HepG2 (cell line): ENCODE measurements around the gene PRKACA. TPM values are rescaled to one million over a fixed set of nuclear protein-coding genes. Genes with fewer than 3 reads are reported as not detected.

Experiments
- BHLHE40 ChIP-seq: IDR thresholded peaks from 2 replicates; pipeline ENCODE4 v1.6.1; 2011; ENCODE audit warnings: low read length, improper control_type of control experiment
- FOXA1 ChIP-seq, 2 experiments: fragments of 450-650 bp in 1 of 2; sonication (generic) in 1 of 2; formaldehyde crosslinking in 1 of 2; IDR thresholded peaks; 2 replicates each; pipeline versions ENCODE4 v1.4.0 to v1.6.1; 2016 to 2020; ENCODE audit warnings: missing genetic modification reagents in 1 of 2
- IKZF4 ChIP-seq: sonication (generic); formaldehyde crosslinking; IDR thresholded peaks from 2 replicates; pipeline ENCODE4 v1.5.1; 2020; ENCODE audit warnings: borderline replicate concordance, mild to moderate bottlenecking, low read depth, missing genetic modification reagents; ENCODE audit errors: not compliant biosample characterization
- ISX ChIP-seq: sonication (generic); formaldehyde crosslinking; conservative IDR thresholded peaks from 2 replicates; pipeline ENCODE4 v1.5.0; 2020; ENCODE audit warnings: missing genetic modification reagents
- KLF11 ChIP-seq: IDR thresholded peaks from 2 replicates; pipeline ENCODE4 v1.6.1; 2016; ENCODE audit warnings: missing compliant biosample characterization
- KMT2B ChIP-seq: IDR thresholded peaks from 2 replicates; pipeline ENCODE4 v1.6.1; 2016; ENCODE audit warnings: missing genetic modification reagents, missing compliant biosample characterization
- MTA1 ChIP-seq: sonication (generic); formaldehyde crosslinking; IDR thresholded peaks from 2 replicates; pipeline ENCODE4 v1.4.0; 2020; ENCODE audit warnings: missing genetic modification reagents, mild to moderate bottlenecking, borderline replicate concordance
- NCOA2 ChIP-seq: sonication (generic); formaldehyde crosslinking; IDR thresholded peaks from 2 replicates; pipeline ENCODE4 v1.8.0; 2022; ENCODE audit warnings: inconsistent platforms
- RBFOX2 ChIP-seq: fragments of 200-400 bp; formaldehyde crosslinking; IDR thresholded peaks from 2 replicates; pipeline ENCODE4 v1.6.1; 2017; ENCODE audit warnings: low read depth, mild to moderate bottlenecking, low read length
- SIN3B ChIP-seq: fragments of 150-350 bp; IDR thresholded peaks from 2 replicates; pipeline ENCODE4 v1.6.1; 2014; ENCODE audit warnings: low read length
- SMC3 ChIP-seq: IDR thresholded peaks from 2 replicates; pipeline ENCODE4 v1.6.1; 2011; ENCODE audit warnings: low read length, improper control_type of control experiment
- TCF7 ChIP-seq: sonication (generic); IDR thresholded peaks from 2 replicates; pipeline ENCODE4 v1.6.1; 2016; ENCODE audit warnings: antibody characterized with exemption, low read depth
- TEAD2 ChIP-seq: sonication (generic); formaldehyde crosslinking; IDR thresholded peaks from 2 replicates; pipeline ENCODE4 v1.9.0; 2021; ENCODE audit warnings: missing genetic modification reagents
- ZEB1 ChIP-seq: IDR thresholded peaks from 2 replicates; pipeline ENCODE4 v1.6.1; 2012; ENCODE audit warnings: mild to moderate bottlenecking, low read depth, inconsistent platforms; ENCODE audit not compliant: insufficient replicate concordance
- ZNF274 ChIP-seq: sonication (generic); formaldehyde crosslinking; IDR thresholded peaks from 2 replicates; pipeline ENCODE4 v1.5.1; 2020; ENCODE audit warnings: mild to moderate bottlenecking, missing genetic modification reagents
- ZNF33B ChIP-seq: sonication (generic); formaldehyde crosslinking; IDR thresholded peaks from 2 replicates; pipeline ENCODE4 v1.5.1; 2020; ENCODE audit warnings: mild to moderate bottlenecking, missing genetic modification reagents
- ZNF552 ChIP-seq: sonication (generic); formaldehyde crosslinking; IDR thresholded peaks from 2 replicates; pipeline ENCODE4 v1.9.0; 2022; ENCODE audit warnings: missing genetic modification reagents, mild to moderate bottlenecking, borderline replicate concordance
- ZNF598 ChIP-seq: sonication (generic); formaldehyde crosslinking; IDR thresholded peaks from 2 replicates; pipeline ENCODE4 v1.5.1; 2020; ENCODE audit warnings: mild to moderate bottlenecking, missing genetic modification reagents, borderline replicate concordance
- ZNF777 ChIP-seq: sonication (generic); formaldehyde crosslinking; IDR thresholded peaks from 2 replicates; pipeline ENCODE4 v1.4.0; 2020; ENCODE audit warnings: missing genetic modification reagents
- polyA plus RNA-seq, 8 experiments: library from polyadenylated mRNA; depleted of rRNA in 3 of 8; stranded (reverse) in 7 of 8; unstranded in 1 of 8; fragments of >200 nt; fragmentation: Illumina TruSeq in 4 of 8; extraction: Trizol in 4 of 8; gene quantifications; 2 replicates each; pipeline versions ENCODE4 v1.2.1 to v1.2.3, GENCODE V29; 2011 to 2016; ENCODE audit warnings: low read depth in 4 of 8, missing spikeins in 1 of 8, mixed read lengths in 1 of 8; ENCODE audit not compliant: insufficient read depth in 1 of 8
- total RNA-seq, 5 experiments: library from RNA; depleted of rRNA; stranded (reverse); fragments of >200 nt; fragmentation: Illumina TruSeq; extraction: Trizol; gene quantifications; 2 replicates each; pipeline ENCODE4 v1.2.3, GENCODE V29; 2016; ENCODE audit warnings: low read depth in 1 of 5
- TF ChIP-seq, protein P1 (sequence below): sonication (generic); formaldehyde crosslinking; IDR thresholded peaks from 2 replicates; pipeline ENCODE4 v1.5.1; 2020; ENCODE audit warnings: mild to moderate bottlenecking, missing genetic modification reagents
- TF ChIP-seq, protein P2 (sequence below): sonication (generic); formaldehyde crosslinking; IDR thresholded peaks from 2 replicates; pipeline ENCODE4 v1.5.0; 2020; ENCODE audit warnings: mild to moderate bottlenecking, missing genetic modification reagents, borderline replicate concordance
- TF ChIP-seq, protein P3 (sequence below): conservative IDR thresholded peaks from 2 replicates; pipeline ENCODE4 v1.6.1; 2018; ENCODE audit warnings: missing genetic modification reagents
- TF ChIP-seq, protein P4 (sequence below): sonication (generic); formaldehyde crosslinking; IDR thresholded peaks from 2 replicates; pipeline ENCODE4 v1.8.0; 2022; ENCODE audit warnings: mild to moderate bottlenecking, missing genetic modification reagents, moderate library complexity

Gene PRKACA
- total and polyA plus RNA-seq, 2 of the 13 experiments (the other 11 are each of a cell fraction or from before 2014, with no cell fraction given): 11.0 to 18.2 TPM

DNA sequence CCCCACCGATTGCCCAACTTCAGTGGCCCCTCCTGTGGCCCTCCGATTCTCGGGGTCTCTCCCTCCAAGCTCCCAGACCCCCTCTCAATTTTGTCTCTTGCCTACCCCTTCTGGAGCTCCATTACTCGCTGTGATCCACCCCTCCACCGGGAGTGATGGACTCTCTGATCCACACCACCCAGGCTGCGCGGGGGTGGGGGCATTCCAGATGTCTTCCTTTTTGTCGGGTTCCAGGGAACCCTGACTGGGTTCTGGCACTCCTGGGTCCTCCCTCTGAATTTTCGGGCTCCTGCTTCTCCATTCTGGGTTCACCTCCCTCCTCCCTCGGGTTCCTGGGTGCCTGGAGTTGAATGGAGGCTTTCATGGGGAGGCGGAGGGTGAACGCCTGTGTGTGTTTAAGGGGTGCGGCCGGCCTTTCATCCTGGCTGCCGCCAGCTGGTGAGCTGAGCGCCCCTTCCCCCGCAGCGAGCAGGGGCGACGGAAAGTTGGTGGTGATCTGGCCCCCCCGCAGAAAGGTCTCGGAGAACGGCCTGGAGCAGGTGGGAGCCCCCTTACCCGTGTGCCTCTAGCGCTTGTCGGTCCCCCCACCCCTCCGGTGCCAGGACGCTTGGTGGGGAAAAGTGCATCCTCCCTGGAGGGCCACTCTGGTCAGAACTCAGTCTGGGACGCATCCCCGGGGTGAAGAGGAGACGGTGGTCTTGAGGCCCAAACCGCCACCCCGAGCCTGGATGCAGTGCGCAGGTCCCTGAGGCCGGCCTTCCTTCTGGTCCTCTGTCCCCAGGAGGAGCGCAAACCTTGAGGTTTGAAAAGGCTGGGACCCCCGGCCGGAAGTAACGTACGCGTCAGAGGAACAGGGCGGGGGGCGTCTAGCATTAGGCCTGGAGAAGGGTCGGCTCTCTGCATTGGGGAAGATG is 43.4 kb downstream of the PRKACA start (continued):
- TF ChIP-seq, protein P1, sequence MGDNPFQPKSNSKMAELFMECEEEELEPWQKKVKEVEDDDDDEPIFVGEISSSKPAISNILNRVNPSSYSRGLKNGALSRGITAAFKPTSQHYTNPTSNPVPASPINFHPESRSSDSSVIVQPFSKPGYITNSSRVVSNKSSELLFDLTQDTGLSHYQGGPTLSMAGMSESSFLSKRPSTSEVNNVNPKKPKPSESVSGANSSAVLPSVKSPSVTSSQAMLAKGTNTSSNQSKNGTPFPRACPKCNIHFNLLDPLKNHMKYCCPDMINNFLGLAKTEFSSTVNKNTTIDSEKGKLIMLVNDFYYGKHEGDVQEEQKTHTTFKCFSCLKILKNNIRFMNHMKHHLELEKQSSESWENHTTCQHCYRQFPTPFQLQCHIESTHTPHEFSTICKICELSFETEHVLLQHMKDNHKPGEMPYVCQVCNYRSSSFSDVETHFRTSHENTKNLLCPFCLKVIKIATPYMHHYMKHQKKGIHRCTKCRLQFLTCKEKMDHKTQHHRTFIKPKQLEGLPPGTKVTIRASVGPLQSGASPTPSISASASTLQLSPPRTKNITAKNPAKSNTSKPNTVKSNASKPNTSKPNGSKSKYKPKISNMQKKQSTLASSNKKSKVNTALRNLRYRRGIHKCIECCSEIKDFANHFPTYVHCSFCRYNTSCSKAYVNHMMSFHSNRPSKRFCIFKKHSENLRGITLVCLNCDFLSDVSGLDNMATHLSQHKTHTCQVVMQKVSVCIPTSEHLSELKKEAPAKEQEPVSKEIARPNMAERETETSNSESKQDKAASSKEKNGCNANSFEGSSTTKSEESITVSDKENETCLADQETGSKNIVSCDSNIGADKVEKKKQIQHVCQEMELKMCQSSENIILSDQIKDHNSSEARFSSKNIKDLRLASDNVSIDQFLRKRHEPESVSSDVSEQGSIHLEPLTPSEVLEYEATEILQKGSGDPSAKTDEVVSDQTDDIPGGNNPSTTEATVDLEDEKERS (CRISPR knock-in tag): no peak
- peak; percentile 31 for TF ChIP-seq IKZF4
- no peak for TF ChIP-seq SMC3
- TF ChIP-seq ZNF33B (CRISPR knock-in tag): 0 out of 2 replicates have a peak, but pooled peaks have one; percentile 19
- TF ChIP-seq SIN3B: no peak
- peak; percentile 57; the same call in 1 of the 2 replicates for TF ChIP-seq TCF7
- TF ChIP-seq KMT2B (CRISPR knock-in tag): no peak
- no peak for TF ChIP-seq RBFOX2
- 0 out of 2 replicates have a peak, but pooled peaks have one; percentile 44 for TF ChIP-seq ZNF552 (CRISPR knock-in tag)
- TF ChIP-seq, protein P2, sequence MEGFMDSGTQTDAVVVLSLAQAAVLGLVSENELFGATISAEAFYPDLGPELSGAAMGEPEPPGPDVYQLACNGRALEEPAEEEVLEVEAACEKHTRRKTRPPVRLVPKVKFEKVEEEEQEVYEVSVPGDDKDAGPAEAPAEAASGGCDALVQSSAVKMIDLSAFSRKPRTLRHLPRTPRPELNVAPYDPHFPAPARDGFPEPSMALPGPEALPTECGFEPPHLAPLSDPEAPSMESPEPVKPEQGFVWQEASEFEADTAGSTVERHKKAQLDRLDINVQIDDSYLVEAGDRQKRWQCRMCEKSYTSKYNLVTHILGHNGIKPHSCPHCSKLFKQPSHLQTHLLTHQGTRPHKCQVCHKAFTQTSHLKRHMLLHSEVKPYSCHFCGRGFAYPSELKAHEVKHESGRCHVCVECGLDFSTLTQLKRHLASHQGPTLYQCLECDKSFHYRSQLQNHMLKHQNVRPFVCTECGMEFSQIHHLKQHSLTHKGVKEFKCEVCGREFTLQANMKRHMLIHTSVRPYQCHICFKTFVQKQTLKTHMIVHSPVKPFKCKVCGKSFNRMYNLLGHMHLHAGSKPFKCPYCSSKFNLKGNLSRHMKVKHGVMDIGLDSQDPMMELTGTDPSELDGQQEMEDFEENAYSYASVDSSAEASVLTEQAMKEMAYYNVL (CRISPR knock-in tag): no peak
- TF ChIP-seq ZNF777 (CRISPR knock-in tag): peak; percentile 54; the same call in 1 of the 2 replicates
- no peak for TF ChIP-seq ZEB1
- no peak for TF ChIP-seq ISX (CRISPR knock-in tag)
- TF ChIP-seq, protein P3, sequence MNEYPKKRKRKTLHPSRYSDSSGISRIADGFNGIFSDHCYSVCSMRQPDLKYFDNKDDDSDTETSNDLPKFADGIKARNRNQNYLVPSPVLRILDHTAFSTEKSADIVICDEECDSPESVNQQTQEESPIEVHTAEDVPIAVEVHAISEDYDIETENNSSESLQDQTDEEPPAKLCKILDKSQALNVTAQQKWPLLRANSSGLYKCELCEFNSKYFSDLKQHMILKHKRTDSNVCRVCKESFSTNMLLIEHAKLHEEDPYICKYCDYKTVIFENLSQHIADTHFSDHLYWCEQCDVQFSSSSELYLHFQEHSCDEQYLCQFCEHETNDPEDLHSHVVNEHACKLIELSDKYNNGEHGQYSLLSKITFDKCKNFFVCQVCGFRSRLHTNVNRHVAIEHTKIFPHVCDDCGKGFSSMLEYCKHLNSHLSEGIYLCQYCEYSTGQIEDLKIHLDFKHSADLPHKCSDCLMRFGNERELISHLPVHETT (CRISPR knock-in tag): no peak
- no peak for TF ChIP-seq NCOA2 (CRISPR knock-in tag)
- no peak for TF ChIP-seq ZNF598 (CRISPR knock-in tag)
- TF ChIP-seq MTA1 (CRISPR knock-in tag): 0 out of 2 replicates have a peak, but pooled peaks have one; percentile 31
- no peak for TF ChIP-seq TEAD2 (CRISPR knock-in tag)
- TF ChIP-seq FOXA1 (IDR thresholded peaks at IDR 0.05): no peak
- TF ChIP-seq FOXA1 (CRISPR knock-in tag; IDR thresholded peaks at IDR 0.05): peak; percentile 59; the same call in 1 of the 2 replicates
- TF ChIP-seq ZNF274 (CRISPR knock-in tag): 0 out of 2 replicates have a peak, but pooled peaks have one; percentile 52
- no peak for TF ChIP-seq BHLHE40
- TF ChIP-seq KLF11 (CRISPR knock-in tag): no peak
- TF ChIP-seq, protein P4, sequence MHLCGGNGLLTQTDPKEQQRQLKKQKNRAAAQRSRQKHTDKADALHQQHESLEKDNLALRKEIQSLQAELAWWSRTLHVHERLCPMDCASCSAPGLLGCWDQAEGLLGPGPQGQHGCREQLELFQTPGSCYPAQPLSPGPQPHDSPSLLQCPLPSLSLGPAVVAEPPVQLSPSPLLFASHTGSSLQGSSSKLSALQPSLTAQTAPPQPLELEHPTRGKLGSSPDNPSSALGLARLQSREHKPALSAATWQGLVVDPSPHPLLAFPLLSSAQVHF (CRISPR knock-in tag): no peak
